Activated CD8-positive, alpha-beta memory T cell treated with anti-CD3 and anti-CD28 coated beads, Interleukin-2, amount 50 U/mL, for 48 hours (primary cell): Measurements from ENCODE around the gene SH3PXD2B.
A peak's percentile ranks its signal among the peaks of the same experiment; 100 is the strongest.
"Not testable (repeated sequence)": the region's sequence is repeated elsewhere in the genome, so short reads cannot be mapped to it uniquely, and the experiment has no call there.

Source experiments
- DNase-seq: peaks from one replicate; pipeline ENCODE4 v3.0.0-alpha.2; 2020

The SH3PXD2B gene

GRCh38 chr5:172326901-172327300 lies 127.4 kb downstream of the SH3PXD2B start:
- not testable (repeated sequence) for DNase-seq

GRCh38 chr5:172325452-172325851 lies 128.9 kb downstream of the SH3PXD2B start:
- DNase-seq, result no peak

GRCh38 chr5:172322028-172322965 lies 132.0 kb downstream of the SH3PXD2B start:
- no peak for DNase-seq

GRCh38 chr5:172321593-172321992 lies 132.7 kb downstream of the SH3PXD2B start:
- no peak for DNase-seq

- DNase-seq, result no peak
Observed at GRCh38 chr5:172319708-172320441, 134.4 kb downstream of the SH3PXD2B start.

GRCh38 chr5:172315587-172316493 lies 138.5 kb downstream of the SH3PXD2B start:
- DNase-seq, result no peak

GRCh38 chr5:172313915-172314314 lies 140.4 kb downstream of the SH3PXD2B start:
- DNase-seq, result no peak

GRCh38 chr5:172312286-172312685 lies 142.0 kb downstream of the SH3PXD2B start:
- DNase-seq, result no peak

- DNase-seq, result no peak
Observed at GRCh38 chr5:172311605-172312004, 142.7 kb downstream of the SH3PXD2B start.

GRCh38 chr5:172311026-172311425 lies 143.3 kb downstream of the SH3PXD2B start:
- no peak for DNase-seq

- DNase-seq, result no peak
Observed at GRCh38 chr5:172305380-172305779, 148.9 kb downstream of the SH3PXD2B start.

- DNase-seq, result no peak
Observed at GRCh38 chr5:172303572-172304335, 150.6 kb downstream of the SH3PXD2B start.

GRCh38 chr5:172303162-172303561 lies 151.2 kb downstream of the SH3PXD2B start:
- no peak for DNase-seq

GRCh38 chr5:172302047-172302710 lies 152.1 kb downstream of the SH3PXD2B start:
- no peak for DNase-seq

GRCh38 chr5:172299916-172300439 lies 154.3 kb downstream of the SH3PXD2B start:
- DNase-seq, result no peak

GRCh38 chr5:172294831-172295230 lies 159.5 kb downstream of the SH3PXD2B start:
- DNase-seq, result no peak

- no peak for DNase-seq
Observed at GRCh38 chr5:172293745-172294342, 160.5 kb downstream of the SH3PXD2B start.

- peak; percentile 68 for DNase-seq
Observed at GRCh38 chr5:172293054-172293744, 161.1 kb downstream of the SH3PXD2B start.

- DNase-seq, result not testable (repeated sequence)
Observed at GRCh38 chr5:172291837-172292236, 162.5 kb downstream of the SH3PXD2B start.

- DNase-seq, result no peak
Observed at GRCh38 chr5:172288465-172288864, 165.9 kb downstream of the SH3PXD2B start.
